GM21825 (cell line): ENCODE results near the gene IQCK.

Experiments
- ATAC-seq: cut with Tn5 transposase; IDR thresholded peaks from one replicate; pipeline ENCODE4 v1.9.1; 2021; ENCODE audit warnings: mild to moderate bottlenecking, moderate library complexity; ENCODE audit not compliant: unreplicated experiment

Gene IQCK

DNA sequence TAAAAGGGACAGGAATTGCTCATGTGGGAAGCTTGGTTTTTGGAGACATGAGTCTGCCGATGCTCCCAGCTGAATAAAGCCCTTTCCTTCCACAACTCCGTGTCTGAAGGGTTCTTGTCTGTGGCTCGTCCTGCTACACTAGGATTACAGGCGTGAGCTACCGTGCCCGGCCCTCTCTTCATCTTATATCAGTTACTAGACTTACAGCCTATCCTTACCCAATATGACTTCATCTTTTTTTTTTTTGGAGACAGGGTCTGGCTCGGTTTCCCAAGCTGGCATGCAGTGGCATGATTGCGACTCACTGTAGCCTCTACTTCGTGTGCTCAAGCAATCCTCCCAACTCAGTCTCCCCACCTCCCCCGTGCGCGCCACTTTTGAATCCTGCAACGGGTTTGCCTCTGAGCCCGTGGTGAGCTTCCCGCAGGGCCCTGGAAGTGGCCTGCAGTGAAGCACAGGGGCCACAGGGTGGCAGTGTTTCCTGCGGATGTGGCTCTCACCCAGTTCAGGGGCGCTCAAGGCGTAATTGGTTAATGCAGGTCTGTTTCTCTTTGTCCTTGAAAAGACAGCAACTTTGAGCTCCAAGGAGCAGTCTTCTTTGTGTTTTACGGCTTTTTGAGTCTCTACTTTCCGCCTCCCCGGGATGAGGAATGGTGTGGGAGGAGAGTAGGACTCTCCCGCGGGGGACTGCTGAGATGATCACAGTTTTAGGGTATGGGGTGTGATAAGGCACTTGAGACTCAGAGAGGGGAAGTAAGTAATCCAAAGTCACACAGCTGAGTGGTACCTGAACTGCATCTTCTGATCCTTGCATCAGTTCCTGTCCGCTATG lies 189.3 kb downstream of the IQCK start:
- ATAC-seq, result no peak
